Spleen (tissue), 7 donors: ENCODE measurements around the gene FES.

Source experiments
- POLR2A ChIP-seq, 3 donors: fragments of 450-650 bp; IDR thresholded peaks; one replicate each; pipeline ENCODE4 v1.5.1; 2017; ENCODE audit warnings: antibody characterized with exemption in 3 of 3, mild to moderate bottlenecking in 1 of 3
- TF ChIP-seq, protein P1 (sequence below), 11 experiments: fragments of 200-600 bp in 7 of 11; fragments of 450-650 bp in 4 of 11; sonication (generic) in 4 of 11; IDR thresholded peaks in 8 of 11; conservative IDR thresholded peaks in 3 of 11; 1 replicate in 7 of 11; 2 replicates in 4 of 11; pipeline versions ENCODE4 v1.4.0 to v1.8.0; 2016 to 2021; ENCODE audit warnings: antibody characterized with exemption in 11 of 11, inconsistent platforms in 4 of 11, mild to moderate bottlenecking in 1 of 11
- donor health status: DM: no; HTN: no; CAD: no; lungs with moderate emphysema.
- donor health status: DM: no; HTN: no; CAD: no.
- donor health status: DM: no; HTN: no; CAD: no.

DNA sequence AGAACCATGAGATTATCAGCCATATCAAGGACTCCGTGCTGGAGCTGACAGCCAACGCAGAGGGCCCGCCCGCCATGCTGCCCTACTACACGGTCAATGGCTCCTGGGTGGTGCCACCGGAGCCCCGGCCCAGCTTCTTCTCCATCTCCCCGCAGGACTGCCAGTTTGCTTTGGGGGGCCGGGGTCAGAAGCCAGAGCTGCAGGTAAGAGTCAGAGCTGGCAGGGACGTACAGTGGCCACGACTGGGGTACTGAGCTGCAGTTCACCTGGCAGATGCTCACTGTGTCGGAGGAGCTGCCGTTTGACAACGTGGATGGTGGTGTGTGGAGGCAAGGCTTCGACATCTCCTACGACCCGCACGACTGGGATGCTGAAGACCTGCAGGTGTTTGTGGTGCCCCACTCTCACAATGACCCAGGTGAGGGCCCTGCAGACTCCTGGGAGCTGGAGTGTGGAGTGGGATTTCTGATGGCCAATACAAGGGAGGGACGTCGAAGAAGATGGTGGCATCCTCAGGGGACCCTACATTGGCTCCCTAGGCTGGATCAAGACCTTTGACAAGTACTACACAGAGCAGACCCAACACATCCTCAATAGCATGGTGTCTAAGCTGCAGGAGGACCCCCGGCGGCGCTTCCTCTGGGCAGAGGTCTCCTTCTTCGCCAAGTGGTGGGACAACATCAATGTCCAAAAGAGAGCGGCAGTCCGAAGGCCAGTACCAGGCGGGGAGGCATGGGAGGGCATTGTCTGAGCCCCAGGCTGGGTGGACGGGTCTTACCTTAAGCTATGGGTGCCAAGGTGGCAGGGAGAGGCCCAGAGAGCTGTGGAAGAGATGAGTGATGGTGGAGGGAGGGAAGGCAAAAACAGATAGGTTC, 21.2 kb downstream of the FES start:
- TF ChIP-seq, protein P1, sequence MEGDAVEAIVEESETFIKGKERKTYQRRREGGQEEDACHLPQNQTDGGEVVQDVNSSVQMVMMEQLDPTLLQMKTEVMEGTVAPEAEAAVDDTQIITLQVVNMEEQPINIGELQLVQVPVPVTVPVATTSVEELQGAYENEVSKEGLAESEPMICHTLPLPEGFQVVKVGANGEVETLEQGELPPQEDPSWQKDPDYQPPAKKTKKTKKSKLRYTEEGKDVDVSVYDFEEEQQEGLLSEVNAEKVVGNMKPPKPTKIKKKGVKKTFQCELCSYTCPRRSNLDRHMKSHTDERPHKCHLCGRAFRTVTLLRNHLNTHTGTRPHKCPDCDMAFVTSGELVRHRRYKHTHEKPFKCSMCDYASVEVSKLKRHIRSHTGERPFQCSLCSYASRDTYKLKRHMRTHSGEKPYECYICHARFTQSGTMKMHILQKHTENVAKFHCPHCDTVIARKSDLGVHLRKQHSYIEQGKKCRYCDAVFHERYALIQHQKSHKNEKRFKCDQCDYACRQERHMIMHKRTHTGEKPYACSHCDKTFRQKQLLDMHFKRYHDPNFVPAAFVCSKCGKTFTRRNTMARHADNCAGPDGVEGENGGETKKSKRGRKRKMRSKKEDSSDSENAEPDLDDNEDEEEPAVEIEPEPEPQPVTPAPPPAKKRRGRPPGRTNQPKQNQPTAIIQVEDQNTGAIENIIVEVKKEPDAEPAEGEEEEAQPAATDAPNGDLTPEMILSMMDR (IDR thresholded peaks at IDR 0.05 in 8 of 11, conservative IDR thresholded peaks at IDR 0.05 in 3 of 11): no peak
- no peak for TF ChIP-seq POLR2A (IDR thresholded peaks at IDR 0.05)
